ENCODE measurements around the gene ACSS1.

ACSS1 gene

DNA sequence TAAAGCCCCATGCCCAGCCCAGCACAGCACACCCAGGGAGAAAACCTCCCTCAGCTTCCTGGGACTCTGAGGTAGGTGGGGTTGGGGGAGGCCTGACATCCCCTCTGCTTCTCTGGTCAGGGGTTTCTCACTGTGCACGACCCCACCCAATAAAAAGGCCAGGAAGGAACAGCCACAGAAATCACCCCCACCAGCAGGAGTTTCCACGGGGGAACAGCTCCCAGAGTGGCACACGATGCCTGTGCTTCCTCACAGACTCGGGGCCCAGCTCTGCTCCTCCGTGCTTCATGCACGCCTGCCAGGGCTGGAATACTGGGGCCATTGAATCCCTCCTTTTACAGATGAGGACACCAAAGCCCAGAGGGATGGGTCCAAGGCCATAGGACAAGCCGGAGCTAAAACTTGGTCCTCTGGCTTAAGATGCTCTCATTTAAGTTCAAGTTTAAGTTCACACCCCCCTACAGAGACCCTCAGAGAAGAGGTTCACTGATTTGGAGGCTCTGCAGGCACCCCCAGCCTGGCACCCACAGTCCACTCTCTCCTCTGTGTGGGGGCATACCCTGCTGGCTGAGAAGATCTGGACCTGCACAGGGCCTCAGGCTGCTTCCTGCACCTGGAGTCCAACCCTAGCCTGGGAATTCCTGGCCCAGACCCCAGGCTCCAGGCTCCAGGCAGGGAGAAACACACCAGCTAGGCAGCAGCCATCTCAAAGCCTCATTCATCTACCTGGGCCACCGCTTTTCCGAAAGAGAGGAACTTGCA lies 14.3 kb downstream of the ACSS1 start:
- CTCF ChIA-PET = interaction anchor here (0.8 kb wide), 1 partner anchor 21 kb away, joined by 3 read pairs; no protein-coding TSS in a partner anchor
- H3K4me3 ChIP-seq (ENCODE audit: low read depth, low read length) = no peak overlapping the region

DNA sequence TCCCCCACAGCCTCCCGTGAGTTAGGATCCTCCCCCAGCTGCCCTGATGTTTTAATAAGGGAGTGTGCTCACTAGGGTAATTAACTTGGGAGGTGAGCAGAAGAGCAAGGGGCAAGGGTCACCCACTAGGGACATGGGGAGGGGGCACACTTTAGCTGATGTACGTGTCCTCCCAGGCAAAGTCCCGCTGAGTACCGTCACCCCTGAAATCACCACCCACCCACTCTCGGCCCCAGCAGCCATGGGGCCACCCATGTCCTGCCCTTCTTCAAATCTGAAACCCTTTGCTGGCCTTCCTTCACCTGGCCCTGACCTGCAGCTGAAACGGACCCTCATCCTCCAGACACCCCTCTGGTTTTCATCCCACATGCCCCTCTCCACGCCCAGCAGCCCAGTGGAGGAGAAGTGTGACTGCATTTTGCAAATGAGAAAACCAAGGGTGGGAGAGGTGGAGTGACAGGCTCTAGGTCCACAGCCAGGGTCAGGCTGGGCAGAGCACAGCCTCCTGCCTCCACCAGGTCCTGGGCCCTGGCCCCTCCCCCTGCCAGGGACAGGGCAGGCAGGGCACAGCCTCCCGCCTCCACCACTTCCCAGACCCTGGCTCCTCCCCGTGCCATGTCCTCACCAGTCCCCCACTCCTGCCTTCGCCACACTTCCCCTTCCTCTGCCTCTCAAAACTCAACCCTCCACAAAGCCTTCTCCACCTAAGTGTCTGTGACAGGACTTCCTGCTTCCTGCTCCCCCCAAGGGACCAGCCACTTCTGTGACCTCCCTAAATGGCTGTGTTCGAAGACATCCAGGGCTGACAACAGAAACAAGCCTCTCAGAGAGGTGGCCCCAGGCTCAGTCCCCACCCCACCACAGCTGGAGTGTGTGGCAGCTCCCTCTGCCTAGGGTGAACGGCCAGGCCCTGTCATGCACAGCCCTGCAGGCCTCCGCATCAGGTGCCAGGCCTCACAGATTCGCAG lies 15.1 kb downstream of the ACSS1 start:
- no peak overlapping the region for H3K4me3 ChIP-seq (ENCODE audit: low read depth, low read length)
- no peak for DNase-seq (ENCODE audit: low read depth, low spot score)
- ChIA-PET POLR2A (no interaction called here), CTCF (interaction anchor here (0.8 kb wide), 2 partner anchors 20 to 22 kb away, joined by 3 read pairs; no protein-coding TSS in a partner anchor)
- TF ChIP-seq, protein P1, sequence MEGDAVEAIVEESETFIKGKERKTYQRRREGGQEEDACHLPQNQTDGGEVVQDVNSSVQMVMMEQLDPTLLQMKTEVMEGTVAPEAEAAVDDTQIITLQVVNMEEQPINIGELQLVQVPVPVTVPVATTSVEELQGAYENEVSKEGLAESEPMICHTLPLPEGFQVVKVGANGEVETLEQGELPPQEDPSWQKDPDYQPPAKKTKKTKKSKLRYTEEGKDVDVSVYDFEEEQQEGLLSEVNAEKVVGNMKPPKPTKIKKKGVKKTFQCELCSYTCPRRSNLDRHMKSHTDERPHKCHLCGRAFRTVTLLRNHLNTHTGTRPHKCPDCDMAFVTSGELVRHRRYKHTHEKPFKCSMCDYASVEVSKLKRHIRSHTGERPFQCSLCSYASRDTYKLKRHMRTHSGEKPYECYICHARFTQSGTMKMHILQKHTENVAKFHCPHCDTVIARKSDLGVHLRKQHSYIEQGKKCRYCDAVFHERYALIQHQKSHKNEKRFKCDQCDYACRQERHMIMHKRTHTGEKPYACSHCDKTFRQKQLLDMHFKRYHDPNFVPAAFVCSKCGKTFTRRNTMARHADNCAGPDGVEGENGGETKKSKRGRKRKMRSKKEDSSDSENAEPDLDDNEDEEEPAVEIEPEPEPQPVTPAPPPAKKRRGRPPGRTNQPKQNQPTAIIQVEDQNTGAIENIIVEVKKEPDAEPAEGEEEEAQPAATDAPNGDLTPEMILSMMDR (IDR thresholded peaks at IDR 0.05; ENCODE audit: insufficient read depth, low read length, missing control alignments) = no peak

More for the DNA sequence above, 14.3 kb downstream of the ACSS1 start:
- POLR2A ChIA-PET = no interaction called here
- no peak for DNase-seq (ENCODE audit: low read depth, low spot score)
- TF ChIP-seq, protein P1 (IDR thresholded peaks at IDR 0.05; ENCODE audit: insufficient read depth, low read length, missing control alignments) = no peak

DNA sequence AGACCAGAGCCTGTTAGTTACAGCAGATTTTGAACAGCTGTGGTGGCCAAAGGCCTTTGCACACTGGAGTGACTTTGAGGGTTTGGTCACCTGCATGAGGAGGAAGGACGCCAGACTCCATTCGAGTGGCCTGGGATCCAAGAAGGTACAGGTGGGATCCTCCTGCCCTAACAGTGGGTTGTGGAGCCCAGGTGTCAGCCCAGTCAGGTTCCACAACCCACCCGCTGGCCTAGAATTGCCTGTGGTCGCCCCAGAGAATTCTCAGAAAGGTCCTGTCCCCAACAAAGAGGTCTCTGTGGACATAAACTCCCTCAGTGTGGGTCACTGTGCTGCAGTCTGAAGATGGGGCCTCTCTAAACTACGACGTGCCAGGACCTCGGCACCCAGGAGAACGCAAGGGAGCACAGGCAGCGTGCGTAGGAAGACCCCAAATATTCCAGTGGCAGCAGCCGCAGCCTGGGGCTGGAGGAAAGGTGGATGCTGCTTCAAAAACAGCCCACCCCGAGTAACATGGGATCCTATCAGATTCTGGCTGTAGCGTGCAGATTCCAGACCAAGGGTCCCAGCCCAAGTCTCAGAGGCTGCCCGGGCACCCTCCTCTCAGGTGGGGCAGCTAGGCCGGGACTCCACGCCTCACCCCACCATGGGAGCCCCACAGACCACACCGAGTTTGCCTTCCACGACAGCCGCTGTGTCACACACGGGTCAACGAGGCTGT lies 16.0 kb downstream of the ACSS1 start:
- ChIA-PET POLR2A (no interaction called here), CTCF (interaction anchor here (0.8 kb wide), 1 partner anchor 21 kb away, joined by 3 read pairs; no protein-coding TSS in a partner anchor)
- TF ChIP-seq, protein P1 (IDR thresholded peaks at IDR 0.05; ENCODE audit: insufficient read depth, low read length, missing control alignments) = no peak
- no peak for DNase-seq (ENCODE audit: low read depth, low spot score)
- H3K4me3 ChIP-seq (ENCODE audit: low read depth, low read length) = no peak overlapping the region

DNA sequence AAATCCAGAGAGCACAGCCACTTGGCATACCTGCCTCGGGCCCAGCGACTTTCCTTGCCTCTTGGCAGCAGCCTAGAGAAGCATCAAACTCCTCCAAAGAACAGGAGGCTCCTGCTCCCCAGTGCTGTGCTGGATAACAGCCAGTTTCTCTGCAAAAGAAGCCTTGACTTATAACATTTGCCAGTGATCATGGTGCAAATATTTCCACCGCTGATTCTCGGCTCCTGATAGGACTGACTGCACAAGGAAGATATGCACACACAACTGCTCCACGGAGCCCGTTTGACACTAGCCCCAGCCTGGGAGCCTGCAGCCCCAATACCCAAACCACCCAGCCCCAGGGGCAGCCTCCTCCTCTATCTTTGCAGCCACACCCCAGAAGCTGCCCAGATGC lies 17.5 kb downstream of the ACSS1 start:
- no peak for DNase-seq (ENCODE audit: low read depth, low spot score)
- CTCF ChIA-PET = interaction anchor here (1.0 kb wide), 1 partner anchor 25 kb away, joined by 3 read pairs; no protein-coding TSS in a partner anchor
- TF ChIP-seq, protein P1 (IDR thresholded peaks at IDR 0.05; ENCODE audit: insufficient read depth, low read length, missing control alignments) = no peak
- POLR2A ChIA-PET = no interaction called here
- H3K4me3 ChIP-seq (ENCODE audit: low read depth, low read length) = no peak overlapping the region

DNA sequence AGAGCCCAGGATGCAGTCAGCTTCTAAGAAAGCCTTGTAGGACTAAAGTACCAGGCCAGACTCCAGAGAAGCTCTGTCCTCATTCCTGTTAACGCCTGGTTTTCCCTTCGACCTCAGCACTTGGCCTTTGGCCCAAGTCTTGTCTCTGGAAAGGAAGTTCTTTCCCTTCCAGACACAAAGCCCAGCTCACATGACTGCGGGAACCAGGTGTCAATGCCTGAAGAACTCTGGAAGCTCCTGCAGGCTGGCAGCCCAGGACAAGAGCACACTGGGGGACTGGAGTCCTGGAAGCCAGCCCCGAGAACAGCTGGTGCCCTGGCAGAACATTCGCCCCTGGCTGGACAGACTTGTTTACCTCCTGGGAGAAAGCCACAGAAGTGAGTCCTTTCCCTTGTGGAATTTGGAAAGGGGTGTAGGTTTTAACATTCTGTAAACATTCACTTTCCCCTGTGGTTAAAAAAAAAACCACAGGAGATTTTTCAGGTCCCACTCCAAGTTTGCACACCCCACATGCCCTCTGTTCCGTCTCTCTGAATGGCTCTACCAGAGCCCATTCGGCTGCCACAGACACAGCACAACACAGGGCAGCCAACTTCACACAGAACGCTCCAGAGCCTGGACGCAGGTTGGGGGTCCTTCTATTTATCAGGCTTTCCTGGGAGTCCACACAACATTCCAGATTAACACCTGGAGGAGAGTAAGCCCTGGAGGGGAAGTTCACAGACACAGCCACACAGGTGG lies 18.1 kb downstream of the ACSS1 start:
- ChIA-PET CTCF (no interaction called here), POLR2A (no interaction called here)
- TF ChIP-seq, protein P1 (IDR thresholded peaks at IDR 0.05; ENCODE audit: insufficient read depth, low read length, missing control alignments) = no peak
- no peak overlapping the region for H3K4me3 ChIP-seq (ENCODE audit: low read depth, low read length)
- DNase-seq (ENCODE audit: low read depth, low spot score) = no peak
